HG03025 (cell line): ENCODE results near the gene MBD3.
"Not testable (repeated sequence)": the region's sequence is repeated elsewhere in the genome, so short reads cannot be mapped to it uniquely, and the experiment has no call there.

ENCODE experiments used
- ATAC-seq: cut with Tn5 transposase; IDR thresholded peaks from one replicate; pipeline ENCODE4 v1.9.1; 2021; ENCODE audit warnings: mild to moderate bottlenecking, moderate library complexity; ENCODE audit not compliant: unreplicated experiment, low FRiP score

The MBD3 gene

GRCh38 chr19:1553415-1553814, 39.2 kb downstream of the MBD3 start:
- ATAC-seq = no peak

DNA sequence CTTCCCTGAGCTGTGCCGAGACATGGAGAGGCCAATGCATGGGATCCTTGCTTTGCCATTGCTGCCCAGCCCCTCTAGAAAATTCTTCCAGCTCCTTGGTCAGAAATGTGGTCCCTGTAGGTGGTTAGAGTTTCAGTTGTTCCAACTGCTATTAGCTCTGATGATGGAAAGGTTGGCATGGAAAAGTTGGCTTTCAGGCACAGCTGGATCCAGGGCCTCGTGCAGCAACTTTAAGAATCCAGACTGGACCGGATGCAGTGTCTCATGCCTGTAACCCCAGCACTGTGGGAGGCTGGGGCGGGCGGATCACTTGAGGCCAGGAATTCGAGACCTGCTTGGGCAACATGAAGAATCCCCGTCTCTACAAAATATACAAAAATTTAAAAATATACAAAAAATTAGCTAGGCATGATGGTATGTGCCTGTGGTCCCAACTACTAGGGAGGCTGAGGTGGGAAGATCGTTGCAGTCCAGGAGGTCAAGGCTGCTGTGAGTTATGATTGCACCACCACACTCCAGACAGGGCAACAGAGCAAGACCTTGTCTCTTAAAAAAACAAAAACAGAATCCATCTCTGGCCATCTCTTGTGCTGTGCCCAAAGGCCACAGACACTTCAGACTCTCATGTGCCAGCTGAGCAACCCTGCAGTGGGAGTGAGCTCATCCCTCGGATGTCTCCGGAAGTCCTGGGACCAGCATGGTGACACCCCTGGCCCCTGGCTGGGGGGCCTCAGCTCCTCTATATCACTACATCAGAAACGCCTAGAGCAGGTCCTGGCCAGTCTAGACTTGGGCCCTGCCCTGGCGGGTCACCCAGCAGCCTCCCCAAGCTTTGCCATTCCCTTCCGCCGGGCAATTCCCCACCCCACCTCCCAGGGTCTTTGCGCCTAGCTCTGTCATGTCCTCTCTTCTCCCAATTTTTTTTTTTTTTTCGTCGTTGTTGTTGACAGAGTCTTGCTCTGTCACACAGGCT, 41.3 kb downstream of the MBD3 start:
- ATAC-seq = no peak

GRCh38 chr19:1549332-1549945, 43.2 kb downstream of the MBD3 start:
- ATAC-seq = no peak

- ATAC-seq = no peak
Measured at GRCh38 chr19:1540365-1540925, 52.2 kb downstream of the MBD3 start.

- not testable (repeated sequence) for ATAC-seq
Measured at GRCh38 chr19:1539749-1540148, 52.9 kb downstream of the MBD3 start.

DNA sequence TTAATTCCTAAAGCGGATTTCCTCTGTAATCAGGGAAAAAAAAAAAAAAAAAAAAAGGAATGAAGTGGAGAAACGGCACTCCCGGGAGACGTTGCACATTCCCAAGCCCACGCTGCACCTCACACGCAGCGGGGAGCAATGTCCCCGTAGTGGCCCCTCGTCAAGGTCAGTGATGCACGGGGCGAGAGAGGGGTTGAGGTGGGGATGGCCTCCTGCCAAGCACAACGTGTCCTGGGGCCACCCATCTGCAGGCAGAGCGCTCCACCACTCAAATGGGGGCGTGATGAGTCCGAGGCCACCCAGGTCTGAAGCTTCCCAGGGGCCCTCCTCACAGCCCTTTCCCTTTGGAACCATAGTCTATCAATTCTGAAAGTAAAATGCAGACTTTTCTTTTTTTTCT, 53.7 kb downstream of the MBD3 start:
- ATAC-seq = no peak

DNA sequence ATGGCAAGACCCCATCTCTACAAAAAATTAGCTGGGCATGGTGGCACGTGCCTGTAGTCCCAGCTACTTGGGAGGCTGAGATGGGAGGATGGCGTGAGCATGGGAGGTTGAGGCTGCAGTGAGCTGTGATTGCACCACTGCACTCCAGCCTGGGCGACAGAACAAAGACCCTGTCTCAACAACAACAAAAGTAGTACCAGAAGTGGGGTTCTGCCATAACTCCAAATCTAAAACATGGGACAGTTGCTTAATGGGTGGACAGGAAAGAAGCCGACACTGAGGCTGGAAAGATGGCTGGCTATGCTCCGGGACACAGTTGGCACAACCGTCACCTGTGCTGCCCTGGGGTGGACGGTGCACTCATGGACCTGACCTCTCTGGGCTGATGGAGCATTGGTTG, 57.0 kb downstream of the MBD3 start:
- ATAC-seq = not testable (repeated sequence)

- ATAC-seq = no peak
Measured at GRCh38 chr19:1534972-1535371, 57.7 kb downstream of the MBD3 start.

GRCh38 chr19:1533510-1534150, 59.0 kb downstream of the MBD3 start:
- no peak for ATAC-seq

DNA sequence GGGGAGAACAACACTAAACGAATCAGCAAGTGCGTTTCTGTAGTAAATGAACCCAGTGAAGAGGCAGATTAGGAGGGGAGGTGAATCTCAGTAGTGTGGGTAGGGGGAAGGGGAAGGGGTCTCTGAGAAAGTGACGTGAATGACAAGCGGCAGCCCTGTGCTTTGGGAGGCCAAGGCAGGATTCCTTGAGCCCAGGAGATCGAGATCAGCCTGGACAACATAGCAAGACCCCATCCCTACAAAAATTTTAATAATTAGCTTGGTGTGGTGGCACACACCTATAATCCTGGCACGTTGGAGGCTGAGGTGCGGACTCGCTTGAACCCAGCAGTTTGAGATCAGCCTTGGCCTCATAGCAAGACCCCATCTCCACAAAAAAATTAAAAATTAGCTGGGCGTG, 60.7 kb downstream of the MBD3 start:
- ATAC-seq = no peak

DNA sequence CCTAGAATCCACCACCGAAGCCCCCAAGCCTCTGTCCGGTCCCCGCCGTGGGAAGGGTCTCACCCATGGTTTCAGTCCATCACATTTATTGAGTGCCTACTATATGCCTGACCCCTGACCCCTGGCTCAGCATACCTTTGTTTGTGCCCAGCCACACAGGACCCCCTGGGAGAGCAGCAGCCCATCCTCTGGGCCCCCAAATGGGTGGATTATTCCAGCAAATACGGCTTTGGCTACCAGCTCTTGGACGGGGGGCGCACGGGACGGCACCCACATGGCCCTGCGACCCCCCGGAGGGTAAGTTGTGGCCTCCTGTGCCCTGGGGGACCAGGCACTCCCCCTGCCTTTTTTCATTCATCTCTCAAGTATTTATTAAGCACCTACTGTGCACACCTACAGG, 61.1 kb downstream of the MBD3 start:
- no peak for ATAC-seq

DNA sequence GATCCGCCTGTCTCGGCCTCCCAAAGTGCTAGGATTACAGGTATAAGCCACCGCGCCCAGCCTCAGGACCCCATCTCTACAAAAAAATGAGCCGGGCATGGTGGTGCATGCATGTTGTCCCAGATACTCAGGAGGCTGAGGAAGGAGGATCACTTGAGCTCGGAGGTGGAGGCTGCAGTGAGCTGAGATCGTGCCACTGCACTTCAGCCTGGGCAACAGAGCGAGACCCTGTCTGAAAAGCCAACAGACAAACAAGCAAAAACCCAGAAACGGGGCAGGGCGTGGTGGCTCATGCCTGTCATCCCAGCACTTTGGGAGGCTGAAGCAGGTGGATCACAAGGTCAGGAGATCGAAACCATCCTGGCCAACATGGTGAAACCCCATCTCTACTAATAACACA, 61.8 kb downstream of the MBD3 start:
- not testable (repeated sequence) for ATAC-seq

GRCh38 chr19:1529430-1529816, 63.2 kb downstream of the MBD3 start:
- no peak for ATAC-seq

DNA sequence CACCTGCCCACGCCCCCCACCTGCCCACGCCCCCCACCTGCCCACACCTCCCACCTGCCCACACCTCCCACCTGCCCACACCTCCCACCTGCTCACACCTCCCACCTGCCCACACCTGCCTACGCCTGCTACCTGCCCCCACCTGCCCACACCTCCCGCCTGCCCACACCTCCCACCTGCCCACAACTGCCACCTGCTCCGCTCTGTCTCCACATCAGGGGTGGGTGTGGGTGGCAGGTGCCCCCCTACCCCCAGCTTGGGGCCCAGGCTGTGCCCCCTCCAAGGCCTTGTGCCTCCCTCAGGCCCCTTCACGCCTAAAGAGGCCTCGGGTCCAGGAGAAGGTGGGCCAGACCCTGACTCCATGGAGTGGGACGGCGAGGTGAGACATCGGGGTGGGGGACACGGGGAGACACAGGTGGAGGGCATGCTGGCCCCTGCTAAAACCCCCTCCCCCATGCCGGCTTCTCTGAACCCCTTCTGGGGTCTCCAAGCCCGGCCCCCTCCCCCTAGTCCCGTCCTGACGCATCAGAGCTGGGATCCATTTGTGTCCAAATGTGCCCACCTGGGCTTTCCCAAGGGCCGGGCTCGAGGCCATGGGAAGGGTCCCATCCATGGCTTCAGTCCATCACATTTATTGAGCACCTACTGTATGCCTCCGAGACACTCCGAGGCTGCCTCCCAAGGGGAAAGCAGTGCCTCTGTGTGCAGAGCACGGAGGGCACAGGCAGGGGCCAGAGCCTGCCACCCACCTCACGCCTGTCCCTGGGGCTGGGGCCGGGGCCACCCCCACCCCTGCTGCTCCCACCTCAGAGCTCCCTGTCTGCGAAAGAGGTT, 63.9 kb downstream of the MBD3 start:
- no peak for ATAC-seq

- no peak for ATAC-seq
Measured at GRCh38 chr19:1527650-1528309, 64.9 kb downstream of the MBD3 start.

GRCh38 chr19:1526979-1527649, 65.6 kb downstream of the MBD3 start:
- no peak for ATAC-seq

DNA sequence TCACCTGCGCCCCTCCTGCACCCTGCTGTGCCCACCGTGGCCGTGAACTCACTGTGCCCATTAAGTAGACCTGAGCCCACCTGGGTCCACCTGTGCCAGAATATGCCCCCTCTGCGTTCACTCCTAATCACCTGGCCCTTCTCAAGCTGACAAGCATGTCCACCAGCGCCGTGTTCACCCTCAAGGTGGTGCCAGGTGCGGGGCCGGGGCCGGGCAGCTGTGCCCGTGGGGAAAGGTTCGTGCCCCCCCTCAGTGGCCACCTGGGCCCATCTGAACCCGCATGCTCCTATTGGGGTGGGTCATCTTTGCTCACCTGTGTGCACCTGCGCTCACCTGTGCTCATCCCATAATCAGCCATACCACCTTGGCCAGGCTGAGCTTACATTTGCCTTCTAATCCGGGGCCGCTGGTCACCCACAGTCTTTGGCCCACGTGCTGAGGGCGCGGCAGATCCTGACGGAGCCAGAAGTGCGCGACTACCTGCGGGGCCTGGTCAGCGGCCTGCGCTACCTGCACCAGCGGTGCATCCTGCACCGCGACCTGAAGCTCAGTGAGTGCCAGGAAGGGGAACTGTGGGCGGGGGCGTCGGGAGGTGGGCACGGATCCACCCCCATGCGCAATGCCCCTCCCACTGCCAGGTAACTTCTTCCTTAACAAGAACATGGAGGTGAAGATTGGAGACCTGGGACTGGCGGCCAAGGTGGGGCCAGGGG, 66.4 kb downstream of the MBD3 start:
- no peak for ATAC-seq

DNA sequence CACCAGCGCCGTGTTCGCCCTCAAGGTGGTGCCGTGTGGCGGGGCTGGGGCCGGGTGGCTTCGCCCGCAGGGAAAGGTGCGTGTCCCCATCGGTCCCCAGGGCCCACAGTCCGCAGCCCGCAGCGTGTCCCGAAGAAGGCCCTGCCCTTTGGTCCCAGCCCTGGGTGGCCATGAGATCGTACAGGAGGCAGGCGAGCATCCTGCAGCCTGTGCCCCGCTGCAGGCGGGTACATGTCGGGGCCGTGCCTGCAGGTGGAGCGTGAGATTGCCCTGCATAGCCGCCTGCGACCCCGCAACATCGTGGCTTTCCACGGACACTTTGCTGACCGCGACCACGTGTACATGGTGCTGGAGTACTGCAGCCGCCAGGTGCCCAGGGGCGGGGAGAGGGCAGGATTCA, 67.3 kb downstream of the MBD3 start:
- no peak for ATAC-seq

DNA sequence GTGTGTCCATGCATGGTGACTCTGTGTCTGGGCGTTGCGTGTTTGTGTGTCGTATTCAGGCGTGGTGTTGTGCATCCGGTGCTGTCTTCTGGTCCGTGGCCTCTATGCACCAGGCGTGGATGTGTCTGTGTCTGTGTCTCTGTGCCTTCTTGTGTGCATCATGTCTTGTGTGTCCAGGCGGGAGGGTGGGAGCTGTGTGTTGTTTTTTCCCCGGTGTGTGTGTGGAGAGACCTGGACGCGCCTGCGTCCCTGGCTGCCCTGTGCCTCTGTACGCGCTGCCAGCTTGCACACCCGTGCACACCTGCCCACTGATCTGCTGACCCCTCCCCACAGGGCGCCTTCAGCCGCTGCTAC, 67.7 kb downstream of the MBD3 start:
- no peak for ATAC-seq
